HG02981 (cell line): ENCODE data around the gene CTNNA3.

Source experiments
- ATAC-seq: cut with Tn5 transposase; IDR thresholded peaks from one replicate; pipeline ENCODE4 v1.9.1; 2021; ENCODE audit warnings: mild to moderate bottlenecking, moderate library complexity; ENCODE audit not compliant: unreplicated experiment

The CTNNA3 gene

GRCh38 chr10:66951896-66952295 is 744.1 kb downstream of the CTNNA3 start:
- ATAC-seq, result no peak

GRCh38 chr10:66943590-66943989 is 752.4 kb downstream of the CTNNA3 start:
- no peak for ATAC-seq

- no peak for ATAC-seq
Measured at GRCh38 chr10:66942407-66942806, 753.6 kb downstream of the CTNNA3 start.

DNA sequence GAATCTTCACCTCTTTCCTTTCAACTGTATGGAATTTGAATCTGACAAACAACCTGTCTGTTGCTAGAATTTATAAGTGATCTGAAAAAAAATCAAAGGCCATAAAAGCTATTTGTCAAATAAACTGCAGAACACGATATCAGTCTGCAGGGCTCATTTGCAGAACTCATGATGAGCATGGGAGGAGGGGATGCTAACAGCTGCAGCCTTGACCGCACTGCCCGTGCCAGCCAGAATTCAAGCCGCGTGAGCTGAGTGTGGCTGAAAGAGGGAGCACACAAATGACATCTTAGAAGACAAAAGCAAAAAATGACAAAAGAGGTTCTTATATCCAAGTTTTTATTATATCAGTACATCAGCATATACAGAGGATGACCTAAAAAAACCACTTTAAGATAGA is 754.5 kb downstream of the CTNNA3 start:
- no peak for ATAC-seq

DNA sequence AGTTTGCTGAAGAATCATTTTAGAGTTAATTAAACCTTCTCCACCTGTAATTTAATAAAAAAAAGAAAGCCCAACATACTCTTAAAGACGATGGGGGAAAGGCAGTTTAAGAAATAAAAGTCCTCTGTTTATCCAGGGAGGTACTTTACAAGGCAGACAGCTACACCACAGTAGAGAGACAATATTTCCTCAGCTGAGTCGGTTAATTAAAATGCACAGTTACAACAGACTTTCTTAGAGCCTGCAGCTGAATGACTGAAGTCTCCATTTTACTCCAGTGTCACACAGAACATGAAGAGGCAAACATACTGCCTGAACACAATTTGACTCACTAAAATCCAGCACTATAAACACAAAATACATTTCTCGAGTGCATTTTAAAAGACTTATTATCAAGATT is 755.0 kb downstream of the CTNNA3 start:
- ATAC-seq, result no peak

GRCh38 chr10:66934711-66935110 is 761.3 kb downstream of the CTNNA3 start:
- no peak for ATAC-seq

DNA sequence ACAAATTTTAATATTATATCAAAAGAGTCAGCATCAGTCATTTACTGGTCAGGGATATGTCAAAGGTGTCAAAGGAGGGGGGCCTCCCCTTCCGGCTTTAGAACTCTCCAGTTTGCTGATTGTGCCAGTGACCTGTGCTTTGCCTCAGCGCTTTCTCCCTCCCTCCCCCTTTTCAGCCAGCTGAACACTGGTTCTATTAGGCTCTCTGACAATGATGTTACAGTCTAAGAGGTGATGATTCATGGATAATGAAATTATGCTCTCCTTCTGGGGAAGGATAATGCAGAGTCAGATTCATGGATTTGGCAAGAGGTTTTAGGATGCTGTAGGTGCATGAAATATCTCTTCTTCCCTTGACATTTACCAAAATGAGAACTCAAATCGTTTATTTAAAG is 764.0 kb downstream of the CTNNA3 start:
- no peak for ATAC-seq

DNA sequence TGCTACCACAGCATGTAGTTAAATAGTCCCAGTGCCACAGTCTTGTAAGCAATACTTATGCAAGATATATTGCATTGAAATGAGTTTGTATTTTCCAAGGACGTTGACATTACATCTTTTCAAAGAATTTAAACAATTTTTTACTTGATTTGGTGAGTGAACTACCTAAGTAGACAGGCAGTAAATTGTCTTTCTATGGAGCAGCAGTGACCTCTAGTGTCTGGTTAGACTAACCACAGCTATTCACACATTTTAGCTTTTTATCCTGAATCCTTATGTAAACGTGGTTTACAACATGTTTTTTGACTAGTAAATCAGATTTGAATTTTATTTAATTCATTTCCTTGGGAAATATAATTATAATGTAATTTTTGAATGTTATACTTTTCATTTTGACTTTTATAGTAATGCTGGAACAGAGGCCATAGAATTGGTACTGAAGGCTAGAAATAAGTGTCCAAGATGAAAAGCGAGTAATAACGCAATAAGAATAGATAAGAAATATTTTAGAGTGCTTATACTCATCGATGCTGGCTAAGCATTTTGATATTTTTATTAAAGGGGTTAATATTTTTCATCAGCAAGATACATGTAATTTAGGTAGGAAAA is 764.6 kb downstream of the CTNNA3 start:
- ATAC-seq, result peak; percentile 67

- ATAC-seq, result no peak
Measured at GRCh38 chr10:66929375-66929774, 766.6 kb downstream of the CTNNA3 start.

- ATAC-seq, result no peak
Measured at GRCh38 chr10:66928776-66929175, 767.2 kb downstream of the CTNNA3 start.

GRCh38 chr10:66927971-66928770 is 767.8 kb downstream of the CTNNA3 start:
- ATAC-seq, result no peak

GRCh38 chr10:66927251-66927935 is 768.6 kb downstream of the CTNNA3 start:
- no peak for ATAC-seq

DNA sequence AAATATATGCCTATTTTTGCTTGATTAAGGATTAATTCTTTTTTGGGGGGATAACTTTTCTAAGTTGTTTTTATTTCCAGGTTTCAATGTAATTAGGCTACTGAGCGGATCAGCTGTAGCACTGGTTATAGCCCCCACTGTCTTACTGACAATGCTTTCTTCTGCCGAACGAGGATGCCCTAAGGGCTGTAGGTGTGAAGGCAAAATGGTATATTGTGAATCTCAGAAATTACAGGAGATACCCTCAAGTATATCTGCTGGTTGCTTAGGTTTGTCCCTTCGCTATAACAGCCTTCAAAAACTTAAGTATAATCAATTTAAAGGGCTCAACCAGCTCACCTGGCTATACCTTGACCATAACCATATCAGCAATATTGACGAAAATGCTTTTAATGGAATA is 769.2 kb downstream of the CTNNA3 start:
- ATAC-seq, result no peak

DNA sequence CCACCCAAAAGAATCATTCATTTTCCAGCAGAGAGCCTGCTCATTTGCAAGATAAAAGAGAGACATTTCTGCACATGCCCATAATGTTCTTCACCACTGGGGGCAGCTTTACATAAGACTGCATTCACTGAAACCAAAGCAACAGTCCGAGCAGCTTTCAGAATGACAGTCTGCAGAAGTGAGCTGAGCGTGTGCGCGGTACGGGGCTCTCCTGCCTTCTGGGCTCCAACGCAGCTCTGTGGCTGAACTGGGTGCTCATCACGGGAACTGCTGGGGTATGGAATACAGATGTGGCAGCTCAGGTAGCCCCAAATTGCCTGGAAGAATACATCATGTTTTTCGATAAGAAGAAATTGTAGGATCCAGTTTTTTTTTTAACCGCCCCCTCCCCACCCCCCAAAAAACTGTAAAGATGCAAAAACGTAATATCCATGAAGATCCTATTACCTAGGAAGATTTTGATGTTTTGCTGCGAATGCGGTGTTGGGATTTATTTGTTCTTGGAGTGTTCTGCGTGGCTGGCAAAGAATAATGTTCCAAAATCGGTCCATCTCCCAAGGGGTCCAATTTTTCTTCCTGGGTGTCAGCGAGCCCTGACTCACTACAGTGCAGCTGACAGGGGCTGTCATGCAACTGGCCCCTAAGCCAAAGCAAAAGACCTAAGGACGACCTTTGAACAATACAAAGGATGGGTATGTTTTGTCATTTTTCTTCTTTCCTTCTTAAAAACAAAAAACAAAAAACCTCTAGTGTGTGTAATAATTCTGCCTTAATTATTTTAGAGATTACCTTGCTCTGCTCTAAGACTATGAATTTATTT is 769.9 kb downstream of the CTNNA3 start, which contains the start of gene LRRTM3:
Gene LRRTM3, plus strand, starts transcription at position 141 of the 820 bp plus-strand sequence.
- peak; percentile 100 for ATAC-seq

- ATAC-seq, result no peak
Measured at GRCh38 chr10:66925373-66925772, 770.6 kb downstream of the CTNNA3 start.

GRCh38 chr10:66924674-66925345 is 771.2 kb downstream of the CTNNA3 start:
- no peak for ATAC-seq

- no peak for ATAC-seq
Measured at GRCh38 chr10:66919248-66919647, 776.7 kb downstream of the CTNNA3 start.

DNA sequence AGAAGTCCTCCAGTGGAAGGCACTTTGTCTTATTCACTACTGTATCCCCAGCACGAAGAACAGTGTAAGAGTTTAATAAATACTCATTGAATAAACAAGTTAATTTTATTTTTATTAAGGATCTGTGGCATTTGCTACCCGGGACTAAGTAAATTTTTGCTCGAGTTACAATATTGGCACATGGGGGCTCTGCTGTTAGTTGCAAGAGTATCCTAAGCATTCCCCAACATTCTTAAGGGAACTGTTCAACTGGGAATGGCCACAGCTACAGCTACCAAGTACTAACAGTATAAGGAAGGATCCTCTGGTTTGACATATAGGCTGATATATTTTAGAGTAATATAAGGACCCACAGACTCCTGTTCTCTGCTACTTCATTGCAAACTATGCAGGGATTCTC is 778.9 kb downstream of the CTNNA3 start:
- no peak for ATAC-seq

DNA sequence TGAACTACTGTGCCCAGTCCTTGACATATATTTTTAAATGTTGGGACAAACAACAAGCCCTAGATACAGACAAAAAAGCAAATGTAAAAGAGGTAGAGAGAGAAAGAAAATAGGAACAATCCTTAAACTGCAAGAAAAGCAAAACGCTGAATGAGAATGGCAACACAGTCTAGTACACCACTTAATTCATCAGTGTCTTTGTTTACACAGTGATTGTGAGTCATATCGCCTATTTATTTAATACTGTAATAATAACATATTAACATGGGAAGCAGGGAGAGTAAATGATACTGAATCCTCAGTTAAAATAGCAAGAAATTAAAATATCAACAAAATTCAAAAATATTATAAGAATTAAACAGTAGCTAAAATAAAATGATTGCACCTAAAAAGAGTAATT is 780.0 kb downstream of the CTNNA3 start:
- no peak for ATAC-seq

GRCh38 chr10:66910671-66911070 is 785.3 kb downstream of the CTNNA3 start:
- no peak for ATAC-seq

GRCh38 chr10:66892871-66893270 is 803.1 kb downstream of the CTNNA3 start:
- no peak for ATAC-seq
